ENCODE data around the gene ETV4.
"Not testable (repeated sequence)": the region's sequence is repeated elsewhere in the genome, so short reads cannot be mapped to it uniquely, and the experiment has no call there.

ETV4 gene

DNA sequence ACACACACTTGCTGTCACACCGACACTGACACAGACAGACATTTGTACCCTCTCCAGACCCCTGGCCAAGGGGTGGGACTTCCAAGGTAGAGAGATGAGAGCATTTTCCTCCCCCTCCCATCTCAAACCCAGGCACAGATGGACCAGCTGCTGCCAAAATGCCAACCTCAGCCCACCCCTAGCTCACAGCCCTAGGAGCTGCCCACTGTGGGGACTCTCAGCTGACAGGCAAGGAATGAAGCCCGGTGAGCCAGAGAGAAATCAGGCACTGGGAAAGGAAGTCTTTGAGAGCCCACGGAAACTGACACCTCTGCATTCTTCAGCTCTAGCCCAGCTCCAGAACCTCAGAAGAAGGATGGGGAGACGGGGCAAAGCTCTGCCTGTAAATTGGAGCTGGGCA is 2.8 kb downstream of the ETV4 start:
- DNase-seq: no peak

DNA sequence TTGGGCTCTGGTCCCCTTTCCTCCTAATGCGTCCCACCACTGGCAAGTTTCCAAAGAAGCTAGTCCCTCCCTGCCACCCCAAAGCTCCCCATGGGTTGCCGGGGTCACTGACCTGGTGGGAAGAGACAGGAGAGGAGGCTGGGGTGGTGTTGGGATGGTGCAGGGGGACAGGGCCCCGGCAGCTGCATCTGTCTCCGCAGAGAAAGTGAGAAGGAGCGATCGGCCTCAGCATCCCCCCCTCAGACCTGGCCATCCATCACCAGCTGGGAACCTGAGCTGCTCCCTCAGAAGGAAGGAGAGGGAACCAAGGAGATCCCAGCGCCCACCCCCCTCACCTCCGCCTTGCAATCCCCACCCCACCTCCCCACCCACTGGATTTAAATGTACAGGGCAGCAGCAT is 3.3 kb downstream of the ETV4 start:
- DNase-seq: no peak

- DNase-seq: no peak
Observed at GRCh38 chr17:43540821-43541674, 5.1 kb downstream of the ETV4 start.

GRCh38 chr17:43536236-43536992 is 9.7 kb downstream of the ETV4 start:
- DNase-seq: no peak

GRCh38 chr17:43534909-43535308 is 11.2 kb downstream of the ETV4 start:
- no peak for DNase-seq

DNA sequence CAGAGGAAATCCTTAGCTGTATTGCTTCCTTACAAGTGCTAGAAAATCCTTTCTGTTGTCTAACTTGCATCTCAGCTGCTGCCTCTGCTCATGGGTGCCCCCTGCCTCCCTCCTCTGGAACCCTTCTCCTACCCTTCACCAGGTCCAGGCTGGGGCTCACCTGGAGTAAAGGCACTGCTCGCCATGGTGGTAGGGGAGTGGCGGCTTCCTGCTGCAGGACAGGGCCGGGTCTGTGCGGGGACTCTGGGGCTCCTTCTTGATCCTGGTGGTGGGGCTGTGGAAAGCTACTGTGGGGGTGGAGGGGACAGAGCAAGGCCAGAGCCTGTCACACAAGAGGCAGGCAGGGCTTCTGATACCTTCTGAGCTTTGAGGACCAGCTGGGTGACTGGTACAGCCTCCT is 12.4 kb downstream of the ETV4 start:
- DNase-seq: no peak

DNA sequence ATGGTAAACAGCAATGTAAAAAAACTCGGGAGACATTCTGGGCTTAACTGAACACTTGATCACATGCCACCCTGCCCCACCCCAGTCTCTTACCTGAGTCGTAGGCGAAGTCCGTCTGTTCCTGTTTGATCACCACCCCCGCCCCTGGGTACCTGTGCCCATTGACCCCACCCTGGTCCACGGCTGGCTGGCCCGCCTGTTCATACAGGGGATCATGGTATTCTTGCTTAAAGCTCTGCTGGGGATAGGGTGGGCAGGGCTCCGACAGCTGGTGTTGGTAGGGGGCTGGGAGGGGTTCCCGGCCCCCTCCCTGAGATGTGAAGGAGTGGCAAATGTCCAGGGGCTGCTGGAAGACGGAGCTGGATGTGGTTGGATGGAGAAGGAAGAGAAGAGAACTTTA is 13.6 kb downstream of the ETV4 start:
- DNase-seq: no peak

DNA sequence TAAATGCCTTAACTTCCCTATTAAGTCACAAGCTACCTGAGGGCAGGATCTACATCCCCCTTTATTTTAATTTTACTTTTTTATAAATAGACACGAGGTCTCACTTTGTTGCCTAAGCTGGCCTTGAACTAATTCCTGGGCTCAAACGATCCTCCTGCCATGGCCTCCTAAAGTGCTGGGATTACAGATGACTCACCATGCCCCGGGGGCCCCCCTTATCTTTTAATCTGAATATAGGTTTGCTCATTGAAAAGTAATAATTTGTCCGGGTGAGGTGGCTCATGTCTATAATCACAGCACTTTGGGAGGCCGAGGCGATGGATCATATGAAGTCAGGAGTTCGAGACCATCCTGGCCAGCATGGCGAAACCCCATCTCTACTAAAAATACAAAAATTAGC is 14.2 kb downstream of the ETV4 start:
- DNase-seq: no peak

GRCh38 chr17:43531082-43531378 is 15.1 kb downstream of the ETV4 start:
- DNase-seq: no peak

DNA sequence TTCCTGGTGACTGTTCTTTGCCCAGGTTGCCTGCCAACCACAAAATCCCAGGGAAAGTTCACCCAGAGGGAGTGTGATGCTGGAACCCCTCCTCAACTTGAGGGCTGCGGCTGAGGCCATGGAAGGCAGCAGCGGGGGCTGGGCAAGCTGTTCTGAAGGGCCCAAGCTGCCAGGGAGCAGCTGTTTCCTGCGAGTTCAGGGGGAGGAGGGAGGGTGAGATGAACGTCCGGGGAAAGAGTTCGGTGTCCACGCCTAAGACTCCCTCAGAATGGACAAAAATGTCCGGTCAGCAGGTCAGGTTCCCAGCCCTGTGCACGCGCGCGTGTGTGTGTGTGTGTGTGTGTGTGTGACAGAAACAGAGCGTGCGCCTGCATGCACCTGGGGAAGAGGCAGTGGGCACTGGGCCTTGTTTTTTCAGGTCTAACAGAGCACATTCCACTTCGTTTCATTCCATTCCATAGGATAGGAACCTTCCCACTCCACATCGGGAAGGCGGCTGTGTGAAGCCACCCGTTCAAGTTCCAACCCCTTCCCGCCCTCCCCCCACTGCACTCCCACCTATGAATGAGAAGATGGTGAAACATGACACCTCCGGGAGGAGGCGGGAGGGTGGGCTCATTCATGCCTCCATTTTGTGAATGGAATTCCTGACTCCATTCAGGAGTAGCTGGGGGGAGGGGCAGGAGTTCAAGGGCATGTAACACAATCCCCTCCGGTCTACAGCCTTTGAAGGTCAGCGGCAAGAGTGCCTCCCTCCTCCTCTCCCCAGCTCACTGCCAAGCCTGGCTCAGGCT is 15.7 kb downstream of the ETV4 start:
- DNase-seq: no peak

- DNase-seq: no peak
Observed at GRCh38 chr17:43529947-43530287, 16.2 kb downstream of the ETV4 start.

GRCh38 chr17:43528988-43529814 is 16.9 kb downstream of the ETV4 start:
- DNase-seq: no peak

DNA sequence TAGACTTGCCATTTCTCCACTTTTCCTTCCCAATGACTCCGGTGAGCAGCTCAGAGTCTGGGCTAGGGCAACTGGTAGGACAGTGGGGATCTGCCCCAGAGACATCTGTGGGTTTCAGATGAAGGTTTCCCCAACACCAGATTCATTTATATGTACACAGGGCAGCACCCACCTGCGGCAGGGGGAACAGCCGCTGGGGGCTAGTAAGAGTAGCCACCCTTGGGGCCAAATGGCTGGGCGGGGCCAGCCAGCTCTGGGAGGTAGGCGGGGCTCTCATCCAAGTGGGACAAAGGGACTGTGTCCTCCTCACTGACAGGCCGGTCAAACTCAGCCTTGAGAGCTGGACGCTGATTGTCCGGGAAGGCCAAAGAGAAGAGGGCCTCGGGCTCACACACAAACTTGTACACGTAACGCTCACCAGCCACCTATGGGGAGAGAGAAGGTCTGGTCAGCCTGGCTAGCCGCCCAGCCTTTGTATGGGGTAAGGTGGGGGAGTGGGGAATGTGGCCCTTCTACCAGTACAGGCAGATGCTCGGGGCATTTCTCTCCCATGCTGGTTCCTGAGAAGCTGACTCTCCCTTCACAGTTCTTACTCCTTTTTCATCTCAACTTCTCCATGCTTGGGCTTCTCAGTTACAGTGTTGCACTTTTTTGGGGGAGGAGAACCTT is 17.7 kb downstream of the ETV4 start:
- DNase-seq: no peak

DNA sequence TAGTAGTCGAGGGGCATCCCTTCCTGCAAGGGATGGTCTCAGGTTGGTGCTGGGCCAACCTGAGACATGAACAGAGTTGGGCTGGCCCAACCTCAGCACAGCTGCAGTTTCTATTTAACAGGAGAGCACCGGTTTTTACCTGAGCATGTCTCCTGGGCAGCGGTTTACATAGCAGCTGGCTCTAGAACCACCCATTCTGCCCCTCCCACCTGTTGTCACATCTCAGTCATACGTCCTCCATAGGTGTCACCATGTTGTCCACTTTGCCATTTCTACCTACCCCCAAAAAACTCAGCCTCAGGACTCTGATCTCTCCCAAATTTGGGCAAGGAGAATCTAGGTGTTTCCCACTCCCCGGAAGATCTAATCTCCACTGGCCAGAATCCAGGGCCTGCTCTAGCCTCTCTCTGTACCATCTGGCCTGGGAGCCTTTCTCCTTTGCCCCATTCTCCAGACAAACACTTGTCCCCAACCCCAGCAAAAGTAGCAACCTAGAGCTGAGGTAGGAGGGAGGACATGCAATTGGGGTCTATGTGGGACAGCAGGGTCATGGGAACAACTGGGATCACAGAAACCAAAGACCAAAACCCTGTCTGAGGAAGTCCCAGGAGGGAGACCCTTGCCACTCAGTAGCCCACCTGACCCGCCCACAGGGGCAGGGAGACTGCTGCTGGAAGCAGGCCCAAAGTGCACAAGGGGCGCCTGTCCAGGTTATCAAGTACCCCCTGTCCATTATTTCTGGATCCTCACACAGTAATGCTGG is 19.1 kb downstream of the ETV4 start:
- no peak for DNase-seq

- DNase-seq: no peak
Observed at GRCh38 chr17:43524945-43525575, 21.1 kb downstream of the ETV4 start.

GRCh38 chr17:43521389-43521788 is 24.8 kb downstream of the ETV4 start:
- DNase-seq: no peak

DNA sequence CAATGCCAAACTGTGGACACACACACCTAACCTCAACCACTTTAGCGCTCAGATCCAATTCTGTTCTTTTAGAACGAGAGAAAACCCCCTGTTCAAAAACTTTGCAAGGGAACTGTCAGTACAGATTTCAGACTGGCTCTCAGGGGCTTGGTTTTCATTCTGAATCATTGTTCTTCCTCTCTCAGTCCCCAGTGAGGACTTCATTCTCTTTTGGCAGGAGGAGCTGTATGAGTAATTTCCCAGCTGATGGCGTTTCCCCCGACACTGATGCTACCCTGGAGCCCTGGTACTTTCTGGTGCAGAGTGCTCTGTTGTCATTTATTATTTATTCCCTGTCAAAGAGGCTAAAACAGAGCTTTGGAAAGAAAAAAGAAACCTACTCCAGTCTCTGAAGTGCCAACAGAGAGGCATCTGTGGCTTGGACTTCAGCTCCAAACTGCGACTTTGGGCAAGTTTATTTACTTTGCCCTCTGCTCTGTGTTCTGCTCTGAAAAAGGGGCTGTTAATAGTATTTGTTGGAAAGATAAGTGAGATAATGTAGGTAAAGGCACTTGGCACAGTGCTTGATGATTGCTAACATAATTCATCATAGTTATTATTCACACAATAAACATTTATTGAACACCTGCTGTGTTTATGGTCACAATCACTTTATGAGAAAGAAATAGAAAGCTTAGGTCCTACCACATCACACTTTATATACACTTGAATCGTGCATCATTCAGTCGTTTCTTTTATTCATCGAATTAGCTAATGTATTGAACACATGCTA is 28.3 kb downstream of the ETV4 start:
- no peak for DNase-seq

DNA sequence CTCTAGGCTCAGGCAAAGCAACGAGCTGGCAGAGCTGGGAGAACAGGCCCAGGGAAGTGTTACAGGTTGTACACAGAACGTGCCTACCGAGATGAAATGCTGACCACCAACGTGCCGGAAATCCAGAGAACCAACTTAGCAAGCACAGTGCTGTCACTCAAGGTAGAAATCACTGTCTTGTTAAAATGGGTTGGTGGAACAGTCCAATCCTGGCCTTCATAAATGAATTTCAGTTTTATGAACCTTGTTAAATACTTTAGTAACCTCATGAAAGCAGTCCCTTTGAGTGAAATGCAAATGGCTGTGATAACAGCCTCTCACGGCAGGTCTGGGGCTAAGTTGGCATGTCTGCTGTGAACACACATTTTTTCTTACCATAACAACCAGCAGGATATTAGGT is 29.0 kb downstream of the ETV4 start:
- DNase-seq: no peak

- DNase-seq: no peak
Observed at GRCh38 chr17:43515656-43516055, 30.5 kb downstream of the ETV4 start.

GRCh38 chr17:43511199-43511598 is 34.9 kb downstream of the ETV4 start:
- DNase-seq: not testable (repeated sequence)
